A673 (cell line): ENCODE measurements around the gene PIM3. TPM values are rescaled to one million over a fixed set of nuclear protein-coding genes. Genes with fewer than 3 reads are reported as not detected.

Experiments used
- Bru-seq: library from RNA; stranded (reverse); fragments of 400-500 nt; gene quantifications from one replicate; lab custom pipeline; 2021; lab: Mats Ljungman, UMichigan
- BruChase-seq, 2 experiments: library from RNA; stranded (reverse); fragments of 400-500 nt; gene quantifications; one replicate each; lab custom pipeline; 2021; lab: Mats Ljungman, UMichigan
- BruUV-seq: library from RNA; stranded (reverse); fragments of 400-500 nt; replicated peaks from 2 replicates; lab custom pipeline; 2021; lab: Mats Ljungman, UMichigan
- CTCF ChIA-PET: fragments of 300-600 bp; sonication (Branson Sonifier 250); formaldehyde crosslinking; loops from one replicate; lab custom pipeline; 2022; ENCODE audit warnings: antibody characterized with exemption; lab: Charles Lee
- POLR2A ChIA-PET: fragments of 300-600 bp; sonication (Branson Sonifier 250); formaldehyde crosslinking; loops from one replicate; lab custom pipeline; 2022; ENCODE audit warnings: antibody characterized with exemption; ENCODE audit not compliant: low non-redundant PET; lab: Charles Lee
- DNase-seq: peaks from one replicate; pipeline ENCODE4 v3.0.0-alpha.2; 2015; ENCODE audit warnings: low spot score
- H3K27ac ChIP-seq: fragments of 200-600 bp; sonication (generic); 2 replicates; pipeline ENCODE4 v1.5.1; 2016; ENCODE audit warnings: mixed run types, low read depth, mild to moderate bottlenecking, mixed read lengths, antibody characterized with exemption, low read length; ENCODE audit not compliant: poor library complexity, severe bottlenecking
- H3K27me3 ChIP-seq: fragments of 200-600 bp; sonication (generic); replicated peaks from 2 replicates; pipeline ENCODE4 v1.6.1; 2017; ENCODE audit warnings: mixed run types, low read depth, mild to moderate bottlenecking, mixed read lengths, antibody characterized with exemption, low read length; ENCODE audit not compliant: insufficient read depth, poor library complexity
- H3K36me3 ChIP-seq: fragments of 200-600 bp; sonication (generic); 2 replicates; pipeline ENCODE4 v1.6.1; 2016; ENCODE audit warnings: mixed run types, mild to moderate bottlenecking, mixed read lengths, antibody characterized with exemption, low read length; ENCODE audit not compliant: insufficient read depth, poor library complexity, severe bottlenecking
- H3K4me1 ChIP-seq: fragments of 200-600 bp; sonication (generic); 2 replicates; pipeline ENCODE4 v1.6.1; 2017; ENCODE audit warnings: mixed run types, mild to moderate bottlenecking, mixed read lengths, antibody characterized with exemption, low read length; ENCODE audit not compliant: insufficient read depth, poor library complexity, severe bottlenecking
- H3K4me3 ChIP-seq: fragments of 200-600 bp; sonication (generic); 2 replicates; pipeline ENCODE4 v1.5.1; 2016; ENCODE audit warnings: low read depth, mixed run types, mild to moderate bottlenecking, mixed read lengths, low read length; ENCODE audit not compliant: poor library complexity, severe bottlenecking
- H3K9me3 ChIP-seq: fragments of 200-600 bp; sonication (generic); 2 replicates; pipeline ENCODE4 v1.6.1; 2016; ENCODE audit warnings: mixed run types, low read depth, mild to moderate bottlenecking, mixed read lengths, antibody characterized with exemption, low read length; ENCODE audit not compliant: poor library complexity, severe bottlenecking
- CTCF ChIP-seq: fragments of 300-800, 200-600 bp; sonication (generic); conservative IDR thresholded peaks from 2 replicates; pipeline ENCODE4 v1.5.1; 2017; ENCODE audit warnings: low read depth, mild to moderate bottlenecking, antibody characterized with exemption, low read length, moderate library complexity, mixed read lengths
- EZH2 ChIP-seq: fragments of 200-600 bp; sonication (generic); IDR thresholded peaks from 2 replicates; pipeline ENCODE4 v1.6.1; 2017; ENCODE audit warnings: borderline replicate concordance, low read depth, mild to moderate bottlenecking, mixed read lengths, antibody characterized with exemption, low read length; ENCODE audit not compliant: poor library complexity, severe bottlenecking
- intact Hi-C: fragments of 100-400 bp; cut with micrococcal nuclease; formaldehyde crosslinking; loops from one replicate; pipeline ENCODE4 v1.10.0; 2022; ENCODE audit not compliant: unreplicated experiment
- long read RNA-seq: library from polyadenylated mRNA; stranded (forward); transcript quantifications from one replicate; pipeline ENCODE4 v2.0.0, GENCODE V29; 2022
- total RNA-seq: library from RNA; stranded (reverse); gene quantifications from 2 replicates; pipeline ENCODE4 v1.2.3, GENCODE V29; 2021

PIM3 gene
- total RNA-seq = 70.9 and 71.3 TPM in 2 replicates
- Bru-seq, nascent RNA = percentile 72 among the genes with signal in this experiment
- percentile 94 among the genes with signal in this experiment for BruChase-seq, experiment 1, labeled RNA remaining after a 2-hour chase
- percentile 77 among the genes with signal in this experiment for BruChase-seq, experiment 2, labeled RNA remaining after a 6-hour chase
- long read RNA-seq, transcript PIM3-201 (6 exons, 2,369 nt) = major isoform, 250 of 334 reads
- long read RNA-seq, partial matches to known transcripts = 61 of 334 reads
- long read RNA-seq, other reads (novel, unspliced or antisense) = 23 of 334 reads

DNA sequence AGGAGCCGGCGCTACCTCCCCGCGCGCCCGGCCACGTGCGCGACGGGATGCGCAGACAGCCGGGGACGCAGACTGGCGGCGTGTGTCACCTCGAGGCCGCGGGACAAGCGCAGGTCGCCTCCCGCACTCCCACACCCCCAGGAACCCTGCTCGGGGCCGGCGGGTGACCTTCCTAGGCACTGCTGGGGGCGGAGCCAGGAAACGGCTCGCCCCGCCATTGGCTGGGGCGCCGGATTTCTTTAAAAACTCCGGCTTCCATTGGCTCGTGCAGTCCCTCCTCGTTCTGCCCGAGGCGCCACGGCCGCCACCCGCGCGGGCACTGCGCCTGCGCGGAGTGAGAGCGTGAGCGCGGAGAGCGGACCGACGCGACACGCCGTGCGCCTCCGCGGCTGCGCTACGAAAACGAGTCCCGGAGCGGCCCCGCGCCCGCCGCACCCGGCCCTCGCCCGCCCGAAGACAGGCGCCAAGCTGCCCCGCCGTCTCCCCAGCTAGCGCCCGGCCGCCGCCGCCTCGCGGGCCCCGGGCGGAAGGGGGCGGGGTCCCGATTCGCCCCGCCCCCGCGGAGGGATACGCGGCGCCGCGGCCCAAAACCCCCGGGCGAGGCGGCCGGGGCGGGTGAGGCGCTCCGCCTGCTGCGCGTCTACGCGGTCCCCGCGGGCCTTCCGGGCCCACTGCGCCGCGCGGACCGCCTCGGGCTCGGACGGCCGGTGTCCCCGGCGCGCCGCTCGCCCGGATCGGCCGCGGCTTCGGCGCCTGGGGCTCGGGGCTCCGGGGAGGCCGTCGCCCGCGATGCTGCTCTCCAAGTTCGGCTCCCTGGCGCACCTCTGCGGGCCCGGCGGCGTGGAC, at the start of gene PIM3:
TSS of gene PIM3 (plus strand) at position 614 of the 846 bp plus-strand sequence. CDS start at position 790, 176 bp downstream.
- ChIA-PET POLR2A (interaction anchor here (0.6 kb wide), 2 partner anchors 11 to 24 kb away, joined by 3 to 8 read pairs; no protein-coding TSS in a partner anchor), CTCF (no interaction called here)
- Histone ChIP-seq H3K36me3 (peaks cover 28% of the 10 kb centered on the region), H3K4me3 (peak within 1 kb of the TSS; percentile 93), H3K4me1 (peaks cover 27% of the 10 kb centered on the region), H3K27ac (peak within 1 kb of the TSS; percentile 94), H3K27me3 (no peaks in the 10 kb centered on the region), H3K9me3 (no peaks in the 10 kb centered on the region)
- no TSS peak for BruUV-seq
- no peak for TF ChIP-seq EZH2
- no peak for TF ChIP-seq CTCF
- peak; percentile 98 for DNase-seq
- intact Hi-C loops = no loop called here

GRCh38 chr22:49911881-49912625, 48.5 kb upstream of the PIM3 start:
- no TSS peak for BruUV-seq
- no peak overlapping the region for H3K4me3 ChIP-seq
- DNase-seq = no peak
- intact Hi-C loops = no loop called here
- TF ChIP-seq CTCF (no peak), EZH2 (no peak)
- H3K4me1 ChIP-seq = no peaks in the 10 kb centered on the region
- peaks cover 33% of the 10 kb centered on the region for H3K36me3 ChIP-seq
- H3K9me3 ChIP-seq = no peaks in the 10 kb centered on the region
- no peaks in the 10 kb centered on the region for H3K27me3 ChIP-seq
- POLR2A ChIA-PET = no interaction called here
- CTCF ChIA-PET = interaction anchor here (0.8 kb wide), 1 partner anchor 57 kb away, joined by 3 read pairs; no protein-coding TSS in a partner anchor
- no peak overlapping the region for H3K27ac ChIP-seq

GRCh38 chr22:49913026-49913425, 47.5 kb upstream of the PIM3 start:
- H3K36me3 ChIP-seq = peaks cover 24% of the 10 kb centered on the region
- H3K4me3 ChIP-seq = no peak overlapping the region
- no peak overlapping the region for H3K27ac ChIP-seq
- DNase-seq = no peak
- H3K9me3 ChIP-seq = no peaks in the 10 kb centered on the region
- intact Hi-C loops = no loop called here
- TF ChIP-seq EZH2 = no peak
- ChIA-PET CTCF (no interaction called here), POLR2A (no interaction called here)
- no TSS peak for BruUV-seq
- H3K4me1 ChIP-seq = no peaks in the 10 kb centered on the region
- H3K27me3 ChIP-seq = no peaks in the 10 kb centered on the region
